Thyroid gland (tissue), 4 donors: ENCODE results near the gene MOAP1.

Experiments used
- CTCF ChIP-seq, 6 experiments: fragments of 200-600 bp in 3 of 6; fragments of 450-650 bp in 3 of 6; sonication (generic) in 3 of 6; IDR thresholded peaks; one replicate each; pipeline ENCODE4 v1.5.1; 2016 to 2019; ENCODE audit warnings: antibody characterized with exemption in 6 of 6, mild to moderate bottlenecking in 2 of 6, inconsistent platforms in 1 of 6, moderate library complexity in 1 of 6
- POLR2A ChIP-seq, 2 donors: fragments of 450-650 bp; IDR thresholded peaks; one replicate each; pipeline ENCODE4 v1.6.1; 2017; ENCODE audit warnings: antibody characterized with exemption in 2 of 2, mild to moderate bottlenecking in 2 of 2, moderate library complexity in 1 of 2

GRCh38 chr14:93201155-93201704 is 16.5 kb upstream of the MOAP1 start:
- no peak for TF ChIP-seq CTCF (IDR thresholded peaks at IDR 0.05)
- no peak for TF ChIP-seq POLR2A (IDR thresholded peaks at IDR 0.05)
